Activated naive CD4-positive, alpha-beta T cell treated with anti-CD3 and anti-CD28 coated beads, Interleukin-2, amount 10 ng/mL, durations not matched to agents 7 days and 5 days (primary cell): Measurements from ENCODE around the gene MYO18A.

Source experiments
- CTCF ChIA-PET: fragments of 350-600 bp; sonication (Branson Sonifier 250); formaldehyde crosslinking; loops from one replicate; lab custom pipeline; 2021; ENCODE audit warnings: antibody characterized with exemption; lab: Charles Lee
- DNase-seq: peaks from one replicate; pipeline ENCODE4 v3.0.0-alpha.2; 2020
- H3K27ac Mint-ChIP-seq: one replicate; pipeline ENCODE4 v1.8.0; 2021; ENCODE audit warnings: mild to moderate bottlenecking, moderate library complexity, mixed read lengths
- H3K27me3 Mint-ChIP-seq: one replicate; pipeline ENCODE4 v1.8.0; 2021; ENCODE audit warnings: mild to moderate bottlenecking, mixed read lengths
- H3K36me3 Mint-ChIP-seq: one replicate; pipeline ENCODE4 v1.8.0; 2021; ENCODE audit warnings: mixed read lengths
- H3K4me1 Mint-ChIP-seq: one replicate; pipeline ENCODE4 v1.8.0; 2021; ENCODE audit warnings: mixed read lengths
- H3K4me3 Mint-ChIP-seq: one replicate; pipeline ENCODE4 v1.8.0; 2021; ENCODE audit warnings: mild to moderate bottlenecking, moderate library complexity, mixed read lengths
- H3K9me3 Mint-ChIP-seq: one replicate; pipeline ENCODE4 v1.8.0; 2021; ENCODE audit warnings: mixed read lengths

Gene MYO18A

GRCh38 chr17:29084541-29085146, 95.6 kb downstream of the MYO18A start:
- no peaks in the 10 kb centered on the region for H3K27me3 Mint-ChIP-seq
- no peaks in the 10 kb centered on the region for H3K9me3 Mint-ChIP-seq
- H3K36me3 Mint-ChIP-seq: peaks cover 42% of the 10 kb centered on the region
- no peak for DNase-seq
- CTCF ChIA-PET: interaction anchor here (1.0 kb wide), 2 partner anchors 35 to 119 kb away, joined by 3 read pairs; no protein-coding TSS in a partner anchor
- no peaks in the 10 kb centered on the region for H3K4me1 Mint-ChIP-seq
- no peak overlapping the region for H3K27ac Mint-ChIP-seq
- H3K4me3 Mint-ChIP-seq: no peak overlapping the region

- no peak overlapping the region for H3K27ac Mint-ChIP-seq
- CTCF ChIA-PET: interaction anchor here (0.8 to 1.9 kb wide), 2 partner anchors 36 to 139 kb away, joined by 3 to 4 read pairs; no protein-coding TSS in a partner anchor
These were observed 99.2 kb downstream of the MYO18A start for GRCh38 chr17:29080965-29081364.

GRCh38 chr17:29080323-29080722, 99.9 kb downstream of the MYO18A start:
- Mint-ChIP-seq H3K36me3 (peaks cover 29% of the 10 kb centered on the region), H3K9me3 (no peaks in the 10 kb centered on the region), H3K4me1 (no peaks in the 10 kb centered on the region), H3K27ac (no peak overlapping the region), H3K27me3 (no peaks in the 10 kb centered on the region), H3K4me3 (no peak overlapping the region)
- DNase-seq: no peak
- CTCF ChIA-PET: interaction anchor here (1.1 kb wide), 1 partner anchor 36 kb away, joined by 3 read pairs; no protein-coding TSS in a partner anchor

More at GRCh38 chr17:29080965-29081364, 99.2 kb downstream of the MYO18A start:
- no peak for DNase-seq
- no peaks in the 10 kb centered on the region for H3K27me3 Mint-ChIP-seq
- H3K36me3 Mint-ChIP-seq: peaks cover 29% of the 10 kb centered on the region
- no peaks in the 10 kb centered on the region for H3K4me1 Mint-ChIP-seq
- no peak overlapping the region for H3K4me3 Mint-ChIP-seq
- H3K9me3 Mint-ChIP-seq: no peaks in the 10 kb centered on the region

GRCh38 chr17:29079887-29080286, 100.3 kb downstream of the MYO18A start:
- CTCF ChIA-PET: interaction anchor here (1.1 kb wide), 1 partner anchor 37 kb away, joined by 3 read pairs; no protein-coding TSS in a partner anchor
- Mint-ChIP-seq H3K27ac (no peak overlapping the region), H3K36me3 (peaks cover 29% of the 10 kb centered on the region), H3K4me1 (no peaks in the 10 kb centered on the region), H3K4me3 (no peak overlapping the region), H3K27me3 (no peaks in the 10 kb centered on the region), H3K9me3 (no peaks in the 10 kb centered on the region)
- no peak for DNase-seq

- H3K27me3 Mint-ChIP-seq: no peaks in the 10 kb centered on the region
- H3K4me3 Mint-ChIP-seq: no peak overlapping the region
- no peaks in the 10 kb centered on the region for H3K9me3 Mint-ChIP-seq
- no peak for DNase-seq
- CTCF ChIA-PET: interaction anchor here (1.0 to 1.2 kb wide), 3 partner anchors 37 to 114 kb away, joined by 3 read pairs; no protein-coding TSS in a partner anchor
- H3K36me3 Mint-ChIP-seq: peaks cover 29% of the 10 kb centered on the region
- H3K27ac Mint-ChIP-seq: no peak overlapping the region
- H3K4me1 Mint-ChIP-seq: no peaks in the 10 kb centered on the region
These were observed 100.8 kb downstream of the MYO18A start for GRCh38 chr17:29079433-29079832.

GRCh38 chr17:29078183-29079045, 101.8 kb downstream of the MYO18A start:
- CTCF ChIA-PET: interaction anchor here (1.0 to 1.2 kb wide), 2 partner anchors 45 to 113 kb away, joined by 3 read pairs; no protein-coding TSS in a partner anchor

GRCh38 chr17:29077320-29077719, 102.9 kb downstream of the MYO18A start:
- CTCF ChIA-PET: interaction anchor here (1.0 to 1.3 kb wide), 2 partner anchors 39 to 112 kb away, joined by 5 to 6 read pairs; no protein-coding TSS in a partner anchor
- Mint-ChIP-seq H3K36me3 (peaks cover 23% of the 10 kb centered on the region), H3K9me3 (no peaks in the 10 kb centered on the region), H3K27me3 (no peaks in the 10 kb centered on the region), H3K4me3 (no peak overlapping the region), H3K4me1 (no peaks in the 10 kb centered on the region), H3K27ac (no peak overlapping the region)
- DNase-seq: no peak

More at GRCh38 chr17:29078183-29079045, 101.8 kb downstream of the MYO18A start:
- DNase-seq: no peak
- H3K27me3 Mint-ChIP-seq: no peaks in the 10 kb centered on the region
- H3K4me1 Mint-ChIP-seq: no peaks in the 10 kb centered on the region
- no peak overlapping the region for H3K27ac Mint-ChIP-seq
- H3K4me3 Mint-ChIP-seq: no peak overlapping the region
- peaks cover 23% of the 10 kb centered on the region for H3K36me3 Mint-ChIP-seq
- H3K9me3 Mint-ChIP-seq: no peaks in the 10 kb centered on the region

GRCh38 chr17:29076722-29077121, 103.5 kb downstream of the MYO18A start:
- Mint-ChIP-seq H3K27ac (no peak overlapping the region), H3K4me3 (no peak overlapping the region), H3K27me3 (no peaks in the 10 kb centered on the region), H3K4me1 (no peaks in the 10 kb centered on the region), H3K36me3 (peaks cover 19% of the 10 kb centered on the region), H3K9me3 (no peaks in the 10 kb centered on the region)
- CTCF ChIA-PET: interaction anchor here (1.0 to 1.3 kb wide), 2 partner anchors 40 to 111 kb away, joined by 5 to 6 read pairs; no protein-coding TSS in a partner anchor
- DNase-seq: no peak

- Mint-ChIP-seq H3K4me3 (no peak overlapping the region), H3K9me3 (no peaks in the 10 kb centered on the region), H3K27ac (no peak overlapping the region), H3K27me3 (no peaks in the 10 kb centered on the region), H3K4me1 (no peaks in the 10 kb centered on the region), H3K36me3 (peaks cover 12% of the 10 kb centered on the region)
- no peak for DNase-seq
- CTCF ChIA-PET: interaction anchor here (1.3 kb wide), 1 partner anchor 110 kb away, joined by 5 read pairs; no protein-coding TSS in a partner anchor
These were observed 104.1 kb downstream of the MYO18A start for GRCh38 chr17:29076087-29076486.

GRCh38 chr17:29074488-29074887, 105.7 kb downstream of the MYO18A start:
- H3K27me3 Mint-ChIP-seq: no peaks in the 10 kb centered on the region
- peaks cover 3% of the 10 kb centered on the region for H3K36me3 Mint-ChIP-seq
- H3K4me3 Mint-ChIP-seq: no peak overlapping the region
- no peaks in the 10 kb centered on the region for H3K9me3 Mint-ChIP-seq
- DNase-seq: no peak
- H3K27ac Mint-ChIP-seq: no peak overlapping the region
- H3K4me1 Mint-ChIP-seq: no peaks in the 10 kb centered on the region
- CTCF ChIA-PET: no interaction called here

- Mint-ChIP-seq H3K27me3 (no peaks in the 10 kb centered on the region), H3K27ac (no peak overlapping the region), H3K4me1 (no peaks in the 10 kb centered on the region), H3K36me3 (no peaks in the 10 kb centered on the region), H3K4me3 (no peak overlapping the region), H3K9me3 (no peaks in the 10 kb centered on the region)
- CTCF ChIA-PET: no interaction called here
- no peak for DNase-seq
These were observed 106.7 kb downstream of the MYO18A start for GRCh38 chr17:29073520-29073919.

- H3K4me3 Mint-ChIP-seq: no peak overlapping the region
- no peaks in the 10 kb centered on the region for H3K27me3 Mint-ChIP-seq
- no peaks in the 10 kb centered on the region for H3K4me1 Mint-ChIP-seq
- CTCF ChIA-PET: no interaction called here
- DNase-seq: no peak
- H3K9me3 Mint-ChIP-seq: no peaks in the 10 kb centered on the region
- H3K36me3 Mint-ChIP-seq: no peaks in the 10 kb centered on the region
- H3K27ac Mint-ChIP-seq: no peak overlapping the region
These were observed 107.2 kb downstream of the MYO18A start for GRCh38 chr17:29073045-29073444.

GRCh38 chr17:29071303-29071702, 108.9 kb downstream of the MYO18A start:
- Mint-ChIP-seq H3K4me3 (no peak overlapping the region), H3K27ac (no peak overlapping the region), H3K36me3 (no peaks in the 10 kb centered on the region), H3K9me3 (no peaks in the 10 kb centered on the region), H3K27me3 (peaks cover 4% of the 10 kb centered on the region), H3K4me1 (no peaks in the 10 kb centered on the region)
- CTCF ChIA-PET: no interaction called here
- DNase-seq: no peak

GRCh38 chr17:29070781-29071180, 109.4 kb downstream of the MYO18A start:
- Mint-ChIP-seq H3K27me3 (peaks cover 9% of the 10 kb centered on the region), H3K27ac (no peak overlapping the region), H3K4me3 (no peak overlapping the region), H3K36me3 (no peaks in the 10 kb centered on the region), H3K9me3 (no peaks in the 10 kb centered on the region), H3K4me1 (no peaks in the 10 kb centered on the region)
- no peak for DNase-seq
- CTCF ChIA-PET: interaction anchor here (1.3 kb wide), 1 partner anchor 46 kb away, joined by 3 read pairs; no protein-coding TSS in a partner anchor
